Ovary (tissue), 3 donors: ENCODE data around the gene TBXA2R.

Experiments
- CTCF ChIP-seq, 3 donors: fragments of 450-650 bp in 2 of 3; fragments of 200-600 bp in 1 of 3; IDR thresholded peaks; one replicate each; pipeline versions ENCODE4 v1.5.1 to v1.8.0; 2016 to 2022; ENCODE audit warnings: antibody characterized with exemption in 3 of 3, mild to moderate bottlenecking in 1 of 3
- EP300 ChIP-seq: sonication (generic); formaldehyde crosslinking; IDR thresholded peaks from one replicate; pipeline ENCODE4 v1.6.1; 2017; ENCODE audit warnings: antibody characterized with exemption
- POLR2A ChIP-seq: fragments of 450-650 bp; IDR thresholded peaks from one replicate; pipeline ENCODE4 v1.6.1; 2017; ENCODE audit warnings: antibody characterized with exemption, mild to moderate bottlenecking, moderate library complexity
- donor health status: DM: no; HTN: no; CAD: no.

GRCh38 chr19:3586127-3586626 lies 20.5 kb downstream of the TBXA2R start:
- TF ChIP-seq CTCF (IDR thresholded peaks at IDR 0.05) = peak in 1 of 3 donors; percentile 24
- TF ChIP-seq EP300 = no peak
- TF ChIP-seq POLR2A = no peak
